ENCODE results near the gene NEDD4L. TPM values are rescaled to one million over a fixed set of nuclear protein-coding genes. Genes with fewer than 3 reads are reported as not detected.

Gene NEDD4L
- total and polyA plus RNA-seq, 10 of the 15 experiments (the other 5 are each of a cell fraction or from before 2014, with no cell fraction given): 7.4 to 24.0 (median 17.7) TPM

DNA sequence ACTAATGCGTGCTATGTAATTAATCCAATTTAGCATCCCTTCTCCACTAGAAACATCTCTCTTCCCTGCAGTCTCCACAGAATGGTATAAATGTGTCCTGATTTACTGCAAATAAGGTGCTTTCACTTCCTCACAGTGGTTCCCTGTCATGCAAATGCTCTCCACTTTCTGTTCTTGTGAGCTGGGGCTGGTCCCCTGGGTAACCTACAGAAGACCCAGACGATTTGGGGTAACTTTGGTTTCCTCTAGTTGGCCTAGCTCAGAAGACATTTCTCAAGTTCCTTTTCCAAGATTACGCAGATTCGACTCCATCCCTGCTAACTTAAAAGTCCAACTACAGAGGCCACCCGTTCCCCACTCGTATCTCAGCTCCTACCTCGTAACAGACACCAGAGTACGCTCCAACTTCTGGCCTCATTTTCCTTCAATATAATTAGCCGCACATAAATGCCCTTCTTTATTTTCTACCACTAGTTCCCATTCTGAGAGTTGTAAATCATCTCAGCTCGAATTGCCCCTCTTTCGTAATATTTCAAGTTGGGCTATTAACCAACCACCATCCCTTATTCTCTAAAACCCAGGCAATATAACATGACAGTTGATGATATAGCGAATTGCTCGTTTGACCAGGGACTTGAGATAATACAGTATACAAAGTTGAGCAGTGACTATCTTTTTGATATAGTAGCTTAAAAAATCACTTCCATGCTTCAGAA is 28.8 kb upstream of the NEDD4L start (continued):
- TF ChIP-seq MEF2B (IDR thresholded peaks at IDR 0.05; ENCODE audit: partially characterized antibody, poor library complexity, severe bottlenecking) (peak; percentile 87), SPI1 (IDR thresholded peaks at IDR 0.05; ENCODE audit: borderline replicate concordance, insufficient read depth, low read depth, low read length) (peak; percentile 99), EED (IDR thresholded peaks at IDR 0.05; ENCODE audit: low read depth) (peak; percentile 69)
- TF ChIP-seq, protein P1, sequence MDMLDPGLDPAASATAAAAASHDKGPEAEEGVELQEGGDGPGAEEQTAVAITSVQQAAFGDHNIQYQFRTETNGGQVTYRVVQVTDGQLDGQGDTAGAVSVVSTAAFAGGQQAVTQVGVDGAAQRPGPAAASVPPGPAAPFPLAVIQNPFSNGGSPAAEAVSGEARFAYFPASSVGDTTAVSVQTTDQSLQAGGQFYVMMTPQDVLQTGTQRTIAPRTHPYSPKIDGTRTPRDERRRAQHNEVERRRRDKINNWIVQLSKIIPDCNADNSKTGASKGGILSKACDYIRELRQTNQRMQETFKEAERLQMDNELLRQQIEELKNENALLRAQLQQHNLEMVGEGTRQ (IDR thresholded peaks at IDR 0.05; ENCODE audit: borderline replicate concordance, low read depth, low read length): no peak

DNA sequence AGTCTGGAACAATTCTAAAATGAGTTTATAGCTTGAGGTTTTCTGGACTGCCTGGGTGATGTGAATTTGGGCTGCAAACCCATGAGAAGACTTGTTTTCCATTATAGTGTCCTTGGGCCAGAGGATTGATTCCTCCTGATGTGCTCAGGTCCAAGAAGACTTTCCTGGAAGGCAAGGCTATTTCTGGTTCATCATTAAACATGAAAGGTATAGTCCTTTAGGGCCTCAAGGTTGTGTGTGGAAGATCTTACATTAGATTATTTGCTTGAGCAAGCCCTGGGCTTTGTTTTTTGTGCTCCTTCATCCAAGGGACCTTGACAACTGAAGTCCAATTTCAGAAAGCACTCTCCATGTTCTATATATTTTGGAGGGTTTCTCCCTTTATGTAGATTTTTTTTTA is 26.8 kb upstream of the NEDD4L start:
- CTCF ChIA-PET: interaction anchor here (1.2 kb wide), 1 partner anchor 12 kb away, joined by 3 read pairs; no protein-coding TSS in a partner anchor
- Histone ChIP-seq H3K36me3 (ENCODE audit: control insufficient read depth in 2 of 2, insufficient read depth in 2 of 2, low read length in 1 of 2) (no peaks in the 10 kb centered on the region), H3K4me3 (no peak overlapping the region), H3K4me1 (ENCODE audit: control insufficient read depth, insufficient read depth, low read length) (peaks cover 5% of the 10 kb centered on the region; the same call in 1 of the 2 replicates), H3K4me2 (ENCODE audit: control insufficient read depth, insufficient read depth) (no peak overlapping the region), H2AFZ (ENCODE audit: control insufficient read depth, low read depth, low read length) (no peak overlapping the region), H4K20me1 (ENCODE audit: control insufficient read depth, insufficient read depth) (no peaks in the 10 kb centered on the region), H3K9me3 (replicated peaks; ENCODE audit: control insufficient read depth, insufficient read depth, low read length) (peaks cover 4% of the 10 kb centered on the region; the same call in 2 of the 3 replicates), H3K27ac (ENCODE audit: control insufficient read depth, insufficient read depth) (no peak overlapping the region), H3K9ac (ENCODE audit: control insufficient read depth, insufficient read depth, low read length) (no peak overlapping the region), H3K27me3 (replicated peaks in 1 of 2; ENCODE audit: control insufficient read depth in 2 of 2, insufficient read depth in 2 of 2, low read length in 1 of 2) (no peaks in the 10 kb centered on the region), H3K79me2 (ENCODE audit: control insufficient read depth, insufficient read depth, low read length) (no peaks in the 10 kb centered on the region)
- no peak for TF ChIP-seq SMC3 (IDR thresholded peaks at IDR 0.05; ENCODE audit: borderline replicate concordance, low read length)
- TF ChIP-seq, protein P2, sequence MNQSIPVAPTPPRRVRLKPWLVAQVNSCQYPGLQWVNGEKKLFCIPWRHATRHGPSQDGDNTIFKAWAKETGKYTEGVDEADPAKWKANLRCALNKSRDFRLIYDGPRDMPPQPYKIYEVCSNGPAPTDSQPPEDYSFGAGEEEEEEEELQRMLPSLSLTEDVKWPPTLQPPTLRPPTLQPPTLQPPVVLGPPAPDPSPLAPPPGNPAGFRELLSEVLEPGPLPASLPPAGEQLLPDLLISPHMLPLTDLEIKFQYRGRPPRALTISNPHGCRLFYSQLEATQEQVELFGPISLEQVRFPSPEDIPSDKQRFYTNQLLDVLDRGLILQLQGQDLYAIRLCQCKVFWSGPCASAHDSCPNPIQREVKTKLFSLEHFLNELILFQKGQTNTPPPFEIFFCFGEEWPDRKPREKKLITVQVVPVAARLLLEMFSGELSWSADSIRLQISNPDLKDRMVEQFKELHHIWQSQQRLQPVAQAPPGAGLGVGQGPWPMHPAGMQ (IDR thresholded peaks at IDR 0.05; ENCODE audit: borderline replicate concordance): no peak
- no peak for TF ChIP-seq HDAC6 (IDR thresholded peaks at IDR 0.05; ENCODE audit: unreplicated experiment)
- TF ChIP-seq, protein P3, sequence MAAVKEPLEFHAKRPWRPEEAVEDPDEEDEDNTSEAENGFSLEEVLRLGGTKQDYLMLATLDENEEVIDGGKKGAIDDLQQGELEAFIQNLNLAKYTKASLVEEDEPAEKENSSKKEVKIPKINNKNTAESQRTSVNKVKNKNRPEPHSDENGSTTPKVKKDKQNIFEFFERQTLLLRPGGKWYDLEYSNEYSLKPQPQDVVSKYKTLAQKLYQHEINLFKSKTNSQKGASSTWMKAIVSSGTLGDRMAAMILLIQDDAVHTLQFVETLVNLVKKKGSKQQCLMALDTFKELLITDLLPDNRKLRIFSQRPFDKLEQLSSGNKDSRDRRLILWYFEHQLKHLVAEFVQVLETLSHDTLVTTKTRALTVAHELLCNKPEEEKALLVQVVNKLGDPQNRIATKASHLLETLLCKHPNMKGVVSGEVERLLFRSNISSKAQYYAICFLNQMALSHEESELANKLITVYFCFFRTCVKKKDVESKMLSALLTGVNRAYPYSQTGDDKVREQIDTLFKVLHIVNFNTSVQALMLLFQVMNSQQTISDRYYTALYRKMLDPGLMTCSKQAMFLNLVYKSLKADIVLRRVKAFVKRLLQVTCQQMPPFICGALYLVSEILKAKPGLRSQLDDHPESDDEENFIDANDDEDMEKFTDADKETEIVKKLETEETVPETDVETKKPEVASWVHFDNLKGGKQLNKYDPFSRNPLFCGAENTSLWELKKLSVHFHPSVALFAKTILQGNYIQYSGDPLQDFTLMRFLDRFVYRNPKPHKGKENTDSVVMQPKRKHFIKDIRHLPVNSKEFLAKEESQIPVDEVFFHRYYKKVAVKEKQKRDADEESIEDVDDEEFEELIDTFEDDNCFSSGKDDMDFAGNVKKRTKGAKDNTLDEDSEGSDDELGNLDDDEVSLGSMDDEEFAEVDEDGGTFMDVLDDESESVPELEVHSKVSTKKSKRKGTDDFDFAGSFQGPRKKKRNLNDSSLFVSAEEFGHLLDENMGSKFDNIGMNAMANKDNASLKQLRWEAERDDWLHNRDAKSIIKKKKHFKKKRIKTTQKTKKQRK (IDR thresholded peaks at IDR 0.05; ENCODE audit: low read depth, low read length): no peak
- TF ChIP-seq PAX8 (IDR thresholded peaks at IDR 0.05): no peak
- TF ChIP-seq ZNF24 (IDR thresholded peaks at IDR 0.05): no peak
- no peak for TF ChIP-seq CBFB (IDR thresholded peaks at IDR 0.05; ENCODE audit: low read depth)
- no peak for TF ChIP-seq SMARCA5 (IDR thresholded peaks at IDR 0.05)
- TF ChIP-seq JUNB (IDR thresholded peaks at IDR 0.05): no peak
- POLR2A ChIA-PET: no interaction called here
- no peak for FAIRE-seq
- intact Hi-C loops (cut with micrococcal nuclease; ENCODE audit: unreplicated experiment): no loop called here
- RAD21 ChIA-PET (ENCODE audit: unreplicated experiment): no interaction called here
- no TSS peak for BruUV-seq (replicated peaks)
- ATAC-seq: no peak
- DNase-seq (ENCODE audit: low read depth, low spot score): no peak
- SMC1A ChIA-PET (ENCODE audit: uncharacterized antibody, unreplicated experiment): interaction anchor here (0.9 kb wide), 1 partner anchor 24 kb away, joined by 4 read pairs; no protein-coding TSS in a partner anchor
- in situ Hi-C loops (cut with MboI): no loop called here
